Measurements from ENCODE around the gene LCN6. TPM values are rescaled to one million over a fixed set of nuclear protein-coding genes. Genes with fewer than 3 reads are reported as not detected.
"Not testable (repeated sequence)": the region's sequence is repeated elsewhere in the genome, so short reads cannot be mapped to it uniquely, and the experiment has no call there.

LCN6 gene
- total and polyA plus RNA-seq, 2 of the 4 experiments (the other 2 are of a cell fraction), result not detected

DNA sequence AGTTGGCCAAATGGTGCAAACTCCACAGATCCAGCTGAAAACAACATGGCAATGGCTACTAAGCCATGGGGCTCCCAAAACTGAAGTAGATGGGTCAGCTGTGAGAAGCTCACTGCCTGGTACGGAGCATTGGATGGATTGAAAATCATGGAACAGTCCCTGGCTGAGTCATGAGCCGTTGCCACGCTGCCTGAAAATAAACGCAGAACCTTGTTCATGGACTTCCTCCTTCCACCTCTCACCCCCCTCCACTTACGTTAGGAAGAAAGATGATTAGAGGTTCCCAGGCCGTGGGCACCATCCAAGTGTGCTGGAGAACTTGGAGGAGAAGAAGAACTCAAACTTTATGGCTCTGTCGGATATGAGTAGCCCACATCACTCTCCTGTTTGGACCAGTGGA, 42.8 kb downstream of the LCN6 start:
- H2AK9ac ChIP-seq (replicated peaks; ENCODE audit: low read depth, low read length, poor library complexity), result no peak overlapping the region
- H3K56ac ChIP-seq (ENCODE audit: extremely low read depth, insufficient read depth, low read length), result no peak overlapping the region
- H3K23ac ChIP-seq (ENCODE audit: low read depth, low read length), result no peak overlapping the region
- H3K4me3 ChIP-seq (ENCODE audit: insufficient read depth, low read depth, low read length), result no peak overlapping the region
- no peak overlapping the region for H2BK20ac ChIP-seq (ENCODE audit: low read depth, low read length)
- no peak overlapping the region for H3K9ac ChIP-seq (ENCODE audit: low read depth, low read length)
- H3K18ac ChIP-seq (ENCODE audit: low read depth, low read length), result no peak overlapping the region
- in situ Hi-C loops (cut with MboI; ENCODE audit: low sequenced_read_pairs), result no loop called here
- TF ChIP-seq BHLHE40 (IDR thresholded peaks at IDR 0.05; ENCODE audit: low read depth, low read length) (no peak), RFX5 (IDR thresholded peaks at IDR 0.05; ENCODE audit: low read depth, low read length) (no peak), CHD1 (IDR thresholded peaks at IDR 0.05; ENCODE audit: low read depth, low read length) (no peak)
- ATAC-seq (ENCODE audit: low read depth), result peak; percentile 42; the same call in 1 of the 2 replicates
- H4K91ac ChIP-seq (ENCODE audit: insufficient read depth, low read depth, low read length), result no peak overlapping the region
- DNase-seq, result peak; percentile 47
- no peak overlapping the region for H2BK5ac ChIP-seq (ENCODE audit: low read depth, low read length, poor library complexity, severe bottlenecking)
- H3K4me1 ChIP-seq (ENCODE audit: control insufficient read depth, insufficient read depth, low read length), result no peaks in the 10 kb centered on the region
- no peak overlapping the region for H4K8ac ChIP-seq (ENCODE audit: low read depth in 2 of 2, low read length in 2 of 2)
- dilution Hi-C loops (cut with HindIII; ENCODE audit: low sequenced_read_pairs, unreplicated experiment), result no loop called here
- no peak overlapping the region for H4K5ac ChIP-seq (ENCODE audit: low read depth, low read length)
- H2AK5ac ChIP-seq (ENCODE audit: low read depth, low read length), result no peak overlapping the region
- H3K79me1 ChIP-seq (ENCODE audit: low read depth in 1 of 2, low read length in 2 of 2), result no peaks in the 10 kb centered on the region
- ChIA-PET POLR2A (ENCODE audit: unreplicated experiment) (no interaction called here), CTCF (no interaction called here)
- no peak overlapping the region for H2AFZ ChIP-seq (replicated peaks; ENCODE audit: low read length, poor library complexity)
- no peak overlapping the region for H3K14ac ChIP-seq (replicated peaks; ENCODE audit: low read depth, low read length)
- H2BK15ac ChIP-seq (ENCODE audit: low read depth, low read length), result no peak overlapping the region
- H3K9me1 ChIP-seq (ENCODE audit: insufficient read depth, low read length), result no peaks in the 10 kb centered on the region
- H3K27me3 ChIP-seq (ENCODE audit: control insufficient read depth, insufficient read depth, low read length), result peaks cover 19% of the 10 kb centered on the region
- H3K36me3 ChIP-seq (ENCODE audit: control insufficient read depth, insufficient read depth, low read length), result no peaks in the 10 kb centered on the region
- no peaks in the 10 kb centered on the region for H3K9me3 ChIP-seq (ENCODE audit: control insufficient read depth, insufficient read depth, low read length)
- intact Hi-C loops (cut with micrococcal nuclease), result no loop called here
- WGBS, 2 experiments (ENCODE audit: extremely low coverage in 2 of 2, insufficient read length in 1 of 2), result 100% methylated on average over 1 of the region's 7 CpGs; no CpG with 5 or more reads in 1 of the 2 experiments
- no TSS peak for BruUV-seq (replicated peaks)
- no peak overlapping the region for H3K4me2 ChIP-seq (ENCODE audit: low read depth, low read length)
- no peak overlapping the region for H3K4ac ChIP-seq (ENCODE audit: low read depth, low read length)
- no peak overlapping the region for H2BK120ac ChIP-seq (ENCODE audit: low read depth, low read length)
- H4K20me1 ChIP-seq (ENCODE audit: insufficient read depth, low read length), result no peaks in the 10 kb centered on the region
- no peak overlapping the region for H3K27ac ChIP-seq (ENCODE audit: insufficient read depth, low read length)

DNA sequence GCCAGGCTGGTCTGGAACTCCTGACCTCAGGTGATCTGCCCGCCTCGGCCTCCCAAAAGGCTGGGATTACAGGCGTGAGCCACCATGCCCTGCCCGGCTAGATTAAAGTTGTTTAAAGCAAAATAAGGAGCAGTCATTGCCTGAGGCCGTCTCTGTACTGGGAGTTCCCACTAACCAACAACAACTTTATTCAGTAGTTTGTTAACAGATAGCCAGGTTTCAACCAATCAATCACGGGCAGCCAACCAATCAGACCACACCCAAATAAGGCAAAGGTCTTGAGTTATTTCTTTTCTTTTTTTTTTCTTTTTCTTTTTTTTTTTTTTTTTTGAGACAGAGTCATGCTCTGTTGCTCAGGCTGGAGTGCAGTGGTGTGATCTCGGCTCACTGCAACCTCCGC, 43.6 kb downstream of the LCN6 start:
- CTCF ChIA-PET; H3K9me3 ChIP-seq (ENCODE audit: control insufficient read depth, insufficient read depth, low read length); H3K4me1 ChIP-seq (ENCODE audit: control insufficient read depth, insufficient read depth, low read length); H3K23ac ChIP-seq (ENCODE audit: low read depth, low read length); DNase-seq; H2BK5ac ChIP-seq (ENCODE audit: low read depth, low read length, poor library complexity, severe bottlenecking); H3K79me1 ChIP-seq (ENCODE audit: low read depth in 1 of 2, low read length in 2 of 2); ATAC-seq (ENCODE audit: low read depth); H3K4me2 ChIP-seq (ENCODE audit: low read depth, low read length); H3K4me3 ChIP-seq (ENCODE audit: insufficient read depth, low read depth, low read length); H4K20me1 ChIP-seq (ENCODE audit: insufficient read depth, low read length); H3K36me3 ChIP-seq (ENCODE audit: control insufficient read depth, insufficient read depth, low read length); intact Hi-C loops (cut with micrococcal nuclease); H2BK15ac ChIP-seq (ENCODE audit: low read depth, low read length); H3K14ac ChIP-seq (replicated peaks; ENCODE audit: low read depth, low read length); H4K91ac ChIP-seq (ENCODE audit: insufficient read depth, low read depth, low read length); H3K56ac ChIP-seq (ENCODE audit: extremely low read depth, insufficient read depth, low read length); H2AK9ac ChIP-seq (replicated peaks; ENCODE audit: low read depth, low read length, poor library complexity); POLR2A ChIA-PET (ENCODE audit: unreplicated experiment); H3K18ac ChIP-seq (ENCODE audit: low read depth, low read length); H4K5ac ChIP-seq (ENCODE audit: low read depth, low read length); H3K4ac ChIP-seq (ENCODE audit: low read depth, low read length); H3K9me1 ChIP-seq (ENCODE audit: insufficient read depth, low read length); H3K9ac ChIP-seq (ENCODE audit: low read depth, low read length); H2AFZ ChIP-seq (replicated peaks; ENCODE audit: low read length, poor library complexity); dilution Hi-C loops (cut with HindIII; ENCODE audit: low sequenced_read_pairs, unreplicated experiment); H3K27ac ChIP-seq (ENCODE audit: insufficient read depth, low read length); BruUV-seq (replicated peaks); H2BK20ac ChIP-seq (ENCODE audit: low read depth, low read length); H2BK120ac ChIP-seq (ENCODE audit: low read depth, low read length); H2AK5ac ChIP-seq (ENCODE audit: low read depth, low read length); H4K8ac ChIP-seq (ENCODE audit: low read depth in 2 of 2, low read length in 2 of 2); in situ Hi-C loops (cut with MboI; ENCODE audit: low sequenced_read_pairs): not testable (repeated sequence)
- peaks cover 21% of the 10 kb centered on the region for H3K27me3 ChIP-seq (ENCODE audit: control insufficient read depth, insufficient read depth, low read length)
- WGBS, 2 experiments (ENCODE audit: extremely low coverage in 2 of 2, insufficient read length in 1 of 2), result no CpG with 5 or more reads among the region's 8 CpGs

Data from IMR-90 (cell line).